Endothelial cell of umbilical vein (primary cell): ENCODE data around the gene SLC44A3. TPM values are rescaled to one million over a fixed set of nuclear protein-coding genes. Genes with fewer than 3 reads are reported as not detected.

Experiments
- BruUV-seq: library from RNA; stranded (reverse); fragments of 400-500 nt; replicated peaks from 2 replicates; lab custom pipeline; 2021; lab: Mats Ljungman, UMichigan
- CTCF ChIA-PET: fragments of 300-600, 350-600 bp; sonication (Branson Sonifier 250); formaldehyde crosslinking; loops from one replicate; lab custom pipeline; 2021; ENCODE audit warnings: antibody characterized with exemption, inconsistent platforms; lab: Charles Lee
- POLR2A ChIA-PET: fragments of 300-600, 350-600 bp; sonication (Branson Sonifier 250); formaldehyde crosslinking; loops from one replicate; lab custom pipeline; 2021; ENCODE audit warnings: antibody characterized with exemption, inconsistent platforms; lab: Charles Lee
- DNase-seq: peaks from one replicate; pipeline ENCODE4 v3.0.0-alpha.2; 2011; ENCODE audit warnings: low read depth, low spot score
- FAIRE-seq: peaks from 2 replicates; lab custom pipeline; 2011; peaks lifted over from hg19 to GRCh38; lab: Jason Lieb, UNC
- H2AFZ ChIP-seq: 2 replicates; pipeline ENCODE4 v1.6.0; 2012; ENCODE audit warnings: low read depth, low read length, control low read depth, inconsistent platforms
- H3K27ac ChIP-seq: 2 replicates; pipeline ENCODE4 v1.5.1; 2011; ENCODE audit warnings: low read depth, mild to moderate bottlenecking, control low read depth, low read length, moderate library complexity; ENCODE audit not compliant: insufficient read depth
- H3K27me3 ChIP-seq, 2 experiments: 2 replicates each; pipeline versions ENCODE4 v1.6.0 to v1.6.1; 2011; ENCODE audit warnings: low read length in 2 of 2, mixed read lengths in 1 of 2; ENCODE audit not compliant: control insufficient read depth in 2 of 2, insufficient read depth in 2 of 2
- H3K36me3 ChIP-seq, 2 experiments: 2 replicates in 1 of 2; 3 replicates in 1 of 2; pipeline ENCODE4 v1.5.1; 2011; ENCODE audit warnings: low read length in 2 of 2, mild to moderate bottlenecking in 1 of 2, moderate library complexity in 1 of 2; ENCODE audit not compliant: control insufficient read depth in 2 of 2, insufficient read depth in 2 of 2; ENCODE audit errors: extremely low read depth in 1 of 2
- H3K4me1 ChIP-seq: 3 replicates; pipeline ENCODE4 v1.5.1; 2011; ENCODE audit warnings: mild to moderate bottlenecking, low read length; ENCODE audit not compliant: control insufficient read depth, insufficient read depth; ENCODE audit errors: extremely low read depth
- H3K4me2 ChIP-seq: 2 replicates; pipeline ENCODE4 v1.6.1; 2011; ENCODE audit warnings: low read length, control low read depth, mixed read lengths; ENCODE audit not compliant: insufficient read depth
- H3K4me3 ChIP-seq, 3 experiments: fragments of 200-600 bp in 1 of 3; sonication (generic), shearing (Covaris generic) in 1 of 3; replicated peaks in 1 of 3; 2 replicates each; pipeline ENCODE4 v1.5.1; 2011 to 2016; ENCODE audit warnings: control low read depth in 3 of 3, low read length in 3 of 3, mild to moderate bottlenecking in 2 of 3, inconsistent platforms in 1 of 3, low read depth in 1 of 3, moderate library complexity in 1 of 3; ENCODE audit not compliant: insufficient read depth in 1 of 3
- H3K79me2 ChIP-seq: 2 replicates; pipeline ENCODE4 v1.6.0; 2012; ENCODE audit warnings: low read length, inconsistent platforms; ENCODE audit not compliant: control insufficient read depth, insufficient read depth
- H3K9ac ChIP-seq: replicated peaks from 2 replicates; pipeline ENCODE3; 2011; ENCODE audit warnings: low read length, control low read depth; ENCODE audit not compliant: insufficient read depth; ENCODE audit errors: extremely low read depth
- H3K9me1 ChIP-seq: replicated peaks from 3 replicates; pipeline ENCODE4 v1.6.0; 2011; ENCODE audit warnings: mild to moderate bottlenecking, low read length; ENCODE audit not compliant: control insufficient read depth, insufficient read depth; ENCODE audit errors: extremely low read depth
- H3K9me3 ChIP-seq: replicated peaks from 2 replicates; pipeline ENCODE4 v1.5.1; 2012; ENCODE audit warnings: low read length, inconsistent platforms; ENCODE audit not compliant: control insufficient read depth, insufficient read depth
- H4K20me1 ChIP-seq: replicated peaks from 2 replicates; pipeline ENCODE3; 2011; ENCODE audit warnings: mild to moderate bottlenecking, low read length; ENCODE audit not compliant: control insufficient read depth, insufficient read depth; ENCODE audit errors: extremely low read depth
- CTCF ChIP-seq, 2 donors: IDR thresholded peaks; 1 replicate in 1 of 2; 2 replicates in 1 of 2; pipeline ENCODE4 v1.5.1; 2011; ENCODE audit warnings: low read length in 2 of 2, mild to moderate bottlenecking in 2 of 2, moderate library complexity in 2 of 2, control low read depth in 1 of 2, inconsistent platforms in 1 of 2, low read depth in 1 of 2; ENCODE audit not compliant: insufficient read depth in 1 of 2; ENCODE audit errors: extremely low read depth in 1 of 2
- EZH2 ChIP-seq: IDR thresholded peaks from 2 replicates; pipeline ENCODE4 v1.6.1; 2012; ENCODE audit warnings: borderline replicate concordance, low read depth, mild to moderate bottlenecking, moderate library complexity, low read length, inconsistent platforms; ENCODE audit not compliant: severe bottlenecking
- FOS ChIP-seq: IDR thresholded peaks from 2 replicates; pipeline ENCODE4 v1.6.1; 2011; ENCODE audit warnings: mild to moderate bottlenecking, low read length, moderate library complexity, borderline replicate concordance; ENCODE audit not compliant: insufficient read depth
- GATA2 ChIP-seq: IDR thresholded peaks from 2 replicates; pipeline ENCODE4 v1.7.0; 2011; ENCODE audit warnings: low read depth, mild to moderate bottlenecking, moderate library complexity, mixed read lengths, low read length; ENCODE audit not compliant: insufficient read length, insufficient read depth
- JUN ChIP-seq: IDR thresholded peaks from 2 replicates; pipeline ENCODE4 v1.6.1; 2011; ENCODE audit warnings: borderline replicate concordance, low read depth; ENCODE audit not compliant: insufficient read length, insufficient read depth
- MYC ChIP-seq: IDR thresholded peaks from one replicate; pipeline ENCODE4 v1.6.1; 2011; ENCODE audit warnings: mild to moderate bottlenecking, low read depth, low read length
- POLR2A ChIP-seq: IDR thresholded peaks from 2 replicates; pipeline ENCODE4 v1.6.1; 2012; ENCODE audit warnings: low read depth, mild to moderate bottlenecking, control low read depth, low read length
- POLR2AphosphoS5 ChIP-seq: IDR thresholded peaks from 2 replicates; pipeline ENCODE4 v1.6.1; 2012; ENCODE audit warnings: low read depth, mild to moderate bottlenecking, control low read depth, low read length, moderate library complexity; ENCODE audit not compliant: insufficient read depth
- dilution Hi-C: fragments of 300-500 bp; cut with MboI; formaldehyde crosslinking; loops from one replicate; pipeline ENCODE4 v1.15.0; 2019; ENCODE audit warnings: low sequenced_read_pairs; ENCODE audit not compliant: extremely low pct_ligation_motif_present
- intact Hi-C: fragments of 100-400 bp; cut with micrococcal nuclease; formaldehyde crosslinking; loops from one replicate; pipeline ENCODE4 v1.10.0; 2022
- polyA plus RNA-seq, 4 experiments: library from polyadenylated mRNA; depleted of rRNA in 3 of 4; stranded (reverse) in 3 of 4; unstranded in 1 of 4; fragments of >200 nt; gene quantifications; 2 replicates each; pipeline versions ENCODE4 v1.2.1 to v1.2.3, GENCODE V29; 2011 to 2012; ENCODE audit warnings: missing spikeins in 1 of 4
- total RNA-seq: library from RNA; stranded (reverse); gene quantifications from 2 replicates; pipeline ENCODE4 v1.2.3, GENCODE V29; 2021
- TF ChIP-seq, protein P1 (sequence below): IDR thresholded peaks from 2 replicates; pipeline ENCODE4 v1.6.1; 2011; ENCODE audit not compliant: insufficient read depth, insufficient read length

SLC44A3 gene
- total and polyA plus RNA-seq, 2 donors (not counting 3 experiments of a cell fraction or from before 2014, with no cell fraction given): 0.29 to 0.42 TPM

DNA sequence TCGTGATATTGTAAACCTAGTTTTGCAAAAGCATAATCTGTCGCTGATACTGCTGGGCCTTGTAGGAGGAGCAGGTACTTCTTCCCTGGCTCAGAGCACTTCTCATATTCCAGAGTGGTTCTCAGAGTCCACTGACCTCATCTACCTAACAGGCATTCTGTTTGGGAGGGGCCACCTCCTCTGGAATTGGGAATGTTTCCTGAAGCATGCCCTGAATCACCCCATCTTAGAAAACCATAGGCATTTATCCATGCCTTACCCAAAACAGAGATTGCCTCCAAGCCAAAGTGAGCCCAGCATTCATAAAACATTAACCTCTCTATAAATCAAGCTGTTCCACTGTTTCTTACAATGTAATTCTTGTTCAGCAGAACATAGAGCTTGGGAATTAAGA lies 35.1 kb downstream of the SLC44A3 start:
- H4K20me1 ChIP-seq: no peaks in the 10 kb centered on the region
- H3K4me1 ChIP-seq: peaks cover 16% of the 10 kb centered on the region
- FAIRE-seq: no peak
- no peaks in the 10 kb centered on the region for H3K9me3 ChIP-seq
- no peaks in the 10 kb centered on the region for H3K79me2 ChIP-seq
- no peak overlapping the region for H3K4me3 ChIP-seq
- H3K27me3 ChIP-seq: peaks cover 0 to 1% of the 10 kb centered on the region in 2 experiments
- DNase-seq: peak; percentile 22
- H2AFZ ChIP-seq: no peak overlapping the region
- TF ChIP-seq CTCF (IDR thresholded peaks at IDR 0.05; ENCODE audit: extremely low read depth in 1 of 2, insufficient read depth in 1 of 2, low read depth in 1 of 2, low read length in 2 of 2) (no peak), MYC (no peak), POLR2AphosphoS5 (no peak), POLR2A (no peak), JUN (no peak), FOS (no peak), GATA2 (no peak), EZH2 (no peak)
- TF ChIP-seq, protein P1, sequence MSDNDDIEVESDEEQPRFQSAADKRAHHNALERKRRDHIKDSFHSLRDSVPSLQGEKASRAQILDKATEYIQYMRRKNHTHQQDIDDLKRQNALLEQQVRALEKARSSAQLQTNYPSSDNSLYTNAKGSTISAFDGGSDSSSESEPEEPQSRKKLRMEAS: no peak
- dilution Hi-C loops (no loop called here), intact Hi-C loops (loop anchor here (1.0 to 5.0 kb wide), 4 partner anchors 8 to 379 kb away; partner anchors contain the start of gene RWDD3)
- H3K9ac ChIP-seq: no peak overlapping the region
- BruUV-seq: no TSS peak
- POLR2A ChIA-PET: interaction anchor here (0.9 to 1.3 kb wide), 3 partner anchors 9 to 186 kb away, joined by 3 to 12 read pairs (median 4); no protein-coding TSS in a partner anchor
- peak overlapping the region; percentile 0 for H3K4me2 ChIP-seq
- no peak overlapping the region for H3K27ac ChIP-seq
- H3K36me3 ChIP-seq: no peaks in the 10 kb centered on the region
- no peaks in the 10 kb centered on the region for H3K9me1 ChIP-seq
- CTCF ChIA-PET: interaction anchor here (0.8 to 10.0 kb wide), 36 partner anchors 9 to 391 kb away, joined by 3 to 360 read pairs (median 11); partner anchors contain the start of genes ALG14, CNN3 and RWDD3
